8988T (cell line): ENCODE measurements around the gene CITED4.

ENCODE experiments used
- DNase-seq: peaks from one replicate; pipeline ENCODE4 v3.0.0; 2011

Gene CITED4

DNA sequence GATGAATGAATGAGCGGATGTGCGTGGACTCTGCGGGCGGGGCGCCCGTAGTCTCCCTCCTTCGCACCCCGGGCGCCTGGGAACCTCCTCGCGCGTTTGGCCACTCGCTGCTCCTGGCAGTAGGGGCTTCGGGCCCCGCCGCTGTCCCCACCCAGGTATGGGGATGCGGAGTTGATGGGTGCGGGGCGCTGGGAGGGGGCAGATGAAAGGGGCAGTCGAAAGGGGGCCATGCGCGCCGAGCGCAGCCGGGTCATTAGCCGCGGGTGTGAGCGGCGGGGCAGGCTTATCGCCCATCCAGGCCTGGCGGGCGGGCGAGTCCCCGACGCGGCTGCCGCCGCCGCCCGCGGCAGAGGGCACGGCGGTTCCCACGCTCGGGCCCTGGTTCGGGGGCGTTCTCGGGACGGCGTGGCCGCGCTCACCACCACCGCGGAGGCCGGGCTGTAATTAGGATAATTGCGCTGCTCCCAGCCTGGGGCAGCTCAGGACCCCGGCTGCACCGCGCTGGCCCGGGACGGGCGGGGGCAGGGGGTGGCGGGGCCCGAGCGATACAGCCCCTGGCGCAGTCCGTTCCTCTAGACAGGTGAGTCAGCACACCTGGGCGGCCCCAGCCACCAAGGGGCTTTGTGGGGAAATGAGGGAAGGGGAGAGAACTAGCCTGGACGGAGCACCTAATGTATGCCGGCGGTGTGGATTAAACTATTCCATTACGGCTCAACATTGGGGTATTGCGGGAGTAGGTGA, 22.1 kb upstream of the CITED4 start:
- DNase-seq: no peak

DNA sequence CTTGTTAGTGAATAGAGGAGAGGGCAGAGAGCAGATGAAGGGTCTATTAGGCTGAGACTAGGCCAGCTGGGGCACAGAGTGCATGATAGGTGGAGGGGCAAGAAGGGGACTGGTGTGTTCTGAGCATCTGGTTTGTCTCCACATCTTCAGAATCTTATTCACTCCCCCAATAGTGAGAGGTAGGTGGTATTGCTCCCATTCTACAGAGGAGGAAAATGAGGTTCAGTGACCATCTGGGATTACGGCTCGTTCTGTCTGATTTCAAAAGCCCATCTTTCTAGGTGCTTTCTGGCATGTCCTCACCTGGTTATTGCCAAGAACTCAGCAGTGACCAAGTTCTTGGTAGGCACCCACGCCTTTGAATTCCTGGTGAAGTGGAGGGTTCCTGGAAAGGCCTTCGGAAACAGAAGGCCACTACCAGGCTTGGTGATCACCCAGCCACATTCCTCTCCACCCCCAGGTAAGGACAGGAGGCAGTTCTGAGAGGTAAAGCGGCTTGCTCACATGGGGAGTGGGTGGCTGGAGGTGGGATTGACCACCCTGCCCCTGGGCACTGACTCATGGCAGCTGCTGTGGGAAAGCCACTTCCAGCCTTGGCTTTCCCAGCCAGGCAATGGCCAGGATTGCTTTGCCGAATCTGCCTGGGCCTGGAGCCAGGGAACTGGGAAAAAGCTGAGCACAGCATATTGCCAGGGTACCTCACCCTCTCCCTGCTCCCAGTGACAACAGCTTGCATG, 18.8 kb upstream of the CITED4 start:
- no peak for DNase-seq

DNA sequence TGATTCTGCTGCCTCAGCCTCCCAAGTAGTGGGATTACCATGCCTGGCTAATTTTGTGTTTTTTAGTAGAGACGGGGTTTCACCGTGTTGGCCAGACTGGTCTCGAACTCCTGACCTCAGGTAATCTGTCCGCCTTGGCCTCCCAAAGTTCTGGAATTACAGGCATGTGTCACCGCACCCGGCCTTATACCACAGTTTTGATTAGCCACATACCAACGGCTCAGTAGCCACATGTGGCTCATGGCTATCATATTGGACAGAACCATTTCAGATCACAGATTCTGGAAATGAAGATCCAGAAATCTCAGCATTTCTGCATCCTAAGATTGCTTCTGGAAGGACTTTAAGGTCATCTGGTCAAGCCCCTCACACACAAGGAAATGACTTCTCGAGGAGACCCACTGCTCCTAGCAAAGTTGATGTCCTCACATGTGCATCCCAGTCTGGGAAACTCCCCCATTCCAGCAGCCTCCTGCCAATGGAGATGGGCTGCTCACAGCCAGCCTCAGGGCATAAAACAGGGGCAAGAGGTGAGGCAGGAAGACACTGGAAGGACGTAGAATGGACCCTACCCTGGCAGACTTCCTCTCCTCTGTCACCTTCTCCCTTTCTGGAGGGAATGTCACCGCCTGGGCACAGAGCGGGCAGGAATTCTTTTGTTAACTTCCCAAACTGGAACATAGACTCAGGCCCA, 17.5 kb upstream of the CITED4 start:
- no peak for DNase-seq

DNA sequence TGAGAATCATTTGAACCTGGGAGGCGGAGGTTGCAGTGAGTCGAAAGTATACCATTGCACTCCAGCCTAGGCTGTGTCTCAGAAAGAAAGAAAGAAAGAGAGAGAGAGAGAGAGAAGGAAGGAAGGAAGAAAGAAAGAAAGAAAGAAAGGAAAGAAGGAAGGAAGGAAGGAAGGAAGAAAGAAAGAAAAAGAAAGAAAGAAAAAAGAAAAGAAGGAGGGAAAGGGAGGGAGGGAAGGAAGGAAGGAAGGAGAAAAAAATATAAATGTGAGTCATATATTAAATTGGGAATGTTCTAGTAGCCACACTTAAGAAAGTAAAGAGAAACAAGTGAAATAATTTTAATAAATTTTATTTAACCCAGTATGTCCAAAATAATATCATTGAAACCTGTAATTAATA, 16.7 kb upstream of the CITED4 start:
- no peak for DNase-seq

DNA sequence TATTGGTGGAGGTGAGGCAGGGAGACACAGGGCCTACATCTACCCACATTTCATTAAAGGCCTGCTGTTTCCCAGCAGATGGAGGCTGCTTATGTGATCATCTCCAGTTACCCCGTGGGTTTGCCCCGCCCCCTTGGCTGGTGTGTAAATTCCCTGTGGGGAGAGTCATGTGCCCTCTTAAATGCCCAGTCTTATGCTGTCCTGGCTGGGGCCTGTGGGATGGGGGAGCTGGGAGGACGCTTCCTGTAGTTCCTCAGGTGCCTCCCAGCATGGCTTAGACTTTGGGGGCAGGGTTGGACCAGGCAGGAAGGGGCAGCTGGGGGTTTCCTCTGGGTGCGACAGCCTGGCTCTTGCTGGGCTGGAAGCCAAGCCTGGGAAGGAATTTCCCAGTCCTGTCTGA, 15.5 kb upstream of the CITED4 start:
- DNase-seq: no peak

DNA sequence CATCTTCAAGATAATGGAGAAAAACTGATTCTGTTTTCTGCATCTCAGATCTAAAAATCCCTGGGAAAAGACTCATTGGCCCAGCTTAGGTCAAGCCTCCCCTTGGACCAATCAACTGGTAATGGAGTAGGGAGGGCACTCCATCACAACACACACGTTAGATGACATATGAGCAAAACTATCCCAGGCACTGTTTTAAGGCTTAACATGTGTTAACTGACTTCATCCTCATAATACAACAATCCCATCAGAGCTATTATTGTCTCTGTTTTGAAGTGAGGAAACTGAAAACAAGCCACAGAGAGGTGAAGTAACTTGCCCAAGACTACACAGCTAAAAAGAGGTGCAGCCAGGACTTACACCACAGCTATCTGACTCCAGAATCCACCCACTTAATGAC, 14.7 kb upstream of the CITED4 start:
- DNase-seq: no peak

DNA sequence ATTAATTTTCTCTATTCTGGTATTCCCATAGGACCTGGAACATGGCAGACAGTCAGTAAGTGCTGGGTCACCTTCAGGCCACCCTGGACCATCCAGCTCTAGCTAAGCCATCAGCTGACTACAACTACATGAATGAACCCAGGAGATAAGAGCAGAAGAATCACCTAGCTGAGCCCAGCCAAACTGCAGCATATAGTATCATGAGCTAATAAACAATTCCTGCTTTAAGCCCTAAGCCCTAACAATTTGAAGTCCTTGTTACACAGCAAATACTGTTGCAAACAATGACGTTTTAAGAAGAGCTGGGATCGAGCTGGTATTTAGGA, 14.2 kb upstream of the CITED4 start:
- no peak for DNase-seq

DNA sequence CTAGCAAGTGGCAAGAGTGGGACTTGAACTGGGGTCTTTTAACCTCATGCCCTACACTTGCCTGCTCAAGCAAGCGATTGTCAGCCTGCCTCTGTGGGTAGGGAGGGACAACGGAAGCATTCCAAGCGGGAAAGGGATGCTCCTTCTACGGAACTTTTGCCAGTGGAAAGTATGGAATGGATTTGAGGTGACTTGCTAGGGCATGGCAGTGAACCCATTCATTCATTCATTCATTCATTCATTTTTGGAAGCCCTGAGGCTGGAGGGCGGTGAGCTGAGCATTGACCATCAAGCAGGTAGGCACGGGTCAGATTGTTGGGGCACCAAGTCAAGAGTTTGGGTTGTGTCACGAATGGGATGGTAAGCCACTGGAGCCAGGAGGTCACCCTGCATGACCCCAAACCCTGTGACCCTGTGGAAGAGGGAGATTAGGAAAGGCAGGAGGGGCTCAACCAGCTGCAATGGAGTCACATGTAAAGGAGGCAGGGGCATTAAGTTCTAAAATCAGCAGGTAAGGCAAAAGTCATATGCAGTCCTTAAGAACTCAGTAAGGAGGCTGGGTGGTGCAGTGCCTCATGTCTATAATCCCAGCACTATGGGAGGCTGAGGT, 11.8 kb upstream of the CITED4 start:
- DNase-seq: no peak

DNA sequence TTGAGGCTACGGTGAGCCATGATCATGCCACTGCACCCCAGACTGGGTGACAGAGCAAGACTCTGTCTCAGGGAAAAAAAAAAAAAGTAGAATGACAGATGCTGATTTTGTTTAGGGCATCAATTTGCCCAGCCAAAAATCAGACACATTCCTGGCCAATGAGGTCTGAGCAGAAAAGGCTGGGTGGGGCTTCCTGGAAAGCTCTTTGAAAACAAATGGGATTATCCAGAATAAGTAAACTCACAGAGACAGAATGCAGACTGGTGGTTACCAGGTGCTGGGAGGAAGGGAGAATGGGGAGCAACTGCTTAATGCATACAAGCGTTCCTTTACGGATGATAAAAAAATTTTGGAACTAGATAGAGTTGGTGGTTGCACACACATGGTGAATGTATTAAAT, 10.1 kb upstream of the CITED4 start:
- DNase-seq: no peak

DNA sequence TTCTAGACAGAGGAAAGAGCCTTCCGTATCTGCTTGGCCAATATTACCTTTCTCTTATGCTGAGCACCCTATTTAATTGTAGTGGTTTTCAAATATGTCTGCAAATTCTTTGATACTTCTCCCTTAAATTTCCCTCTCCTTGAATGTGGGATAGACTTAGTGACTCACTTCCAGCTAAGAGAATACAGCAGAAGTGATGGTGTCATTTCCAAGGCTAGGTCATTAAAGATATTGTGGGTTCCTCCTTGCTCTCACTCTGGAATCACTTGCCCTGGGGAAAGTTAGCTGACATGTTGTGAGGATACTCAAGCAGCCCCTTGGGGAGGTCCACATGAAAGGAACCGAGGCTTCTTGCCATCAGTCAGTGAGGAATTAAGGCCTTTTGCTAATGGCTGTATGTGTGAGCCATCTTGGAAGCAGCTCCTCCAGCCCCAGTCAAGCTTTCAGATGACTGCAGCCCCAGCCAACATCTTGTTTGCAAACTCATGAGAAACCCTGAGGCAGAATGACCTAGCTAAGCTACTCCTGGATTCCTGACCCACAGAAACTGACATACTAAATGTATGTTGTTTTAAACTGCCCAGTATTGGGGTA, 8.1 kb upstream of the CITED4 start:
- no peak for DNase-seq

DNA sequence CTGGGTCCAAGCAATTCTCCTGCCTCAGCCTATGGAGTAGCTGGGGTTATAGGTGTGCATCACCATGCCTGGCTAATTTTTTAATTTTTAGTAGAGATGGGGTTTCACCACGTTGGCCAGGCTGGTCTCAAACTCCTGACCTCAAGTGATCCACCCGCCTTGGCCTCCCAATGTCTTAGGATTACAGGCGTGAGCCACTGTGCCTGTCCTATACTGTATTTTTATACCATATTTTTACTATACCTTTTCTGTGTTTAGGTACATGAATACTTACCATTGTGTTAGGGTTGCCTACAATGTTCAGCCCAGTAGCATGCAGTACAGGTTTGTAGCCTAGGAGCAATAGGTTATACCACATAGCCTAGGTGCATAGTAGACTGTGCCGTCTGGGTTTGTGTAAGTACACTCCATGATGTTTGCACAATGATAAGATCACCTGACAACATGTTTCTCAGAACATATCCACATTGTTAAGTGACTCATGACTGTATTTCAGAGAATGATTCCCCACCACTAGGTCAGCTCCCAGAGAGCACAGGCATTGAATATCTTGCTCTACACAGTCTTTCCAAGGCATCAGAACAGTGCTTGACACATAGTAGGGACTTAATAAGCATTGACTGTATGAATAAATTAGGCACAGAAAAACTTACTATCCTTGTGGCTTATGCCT, 6.0 kb upstream of the CITED4 start:
- DNase-seq: no peak

DNA sequence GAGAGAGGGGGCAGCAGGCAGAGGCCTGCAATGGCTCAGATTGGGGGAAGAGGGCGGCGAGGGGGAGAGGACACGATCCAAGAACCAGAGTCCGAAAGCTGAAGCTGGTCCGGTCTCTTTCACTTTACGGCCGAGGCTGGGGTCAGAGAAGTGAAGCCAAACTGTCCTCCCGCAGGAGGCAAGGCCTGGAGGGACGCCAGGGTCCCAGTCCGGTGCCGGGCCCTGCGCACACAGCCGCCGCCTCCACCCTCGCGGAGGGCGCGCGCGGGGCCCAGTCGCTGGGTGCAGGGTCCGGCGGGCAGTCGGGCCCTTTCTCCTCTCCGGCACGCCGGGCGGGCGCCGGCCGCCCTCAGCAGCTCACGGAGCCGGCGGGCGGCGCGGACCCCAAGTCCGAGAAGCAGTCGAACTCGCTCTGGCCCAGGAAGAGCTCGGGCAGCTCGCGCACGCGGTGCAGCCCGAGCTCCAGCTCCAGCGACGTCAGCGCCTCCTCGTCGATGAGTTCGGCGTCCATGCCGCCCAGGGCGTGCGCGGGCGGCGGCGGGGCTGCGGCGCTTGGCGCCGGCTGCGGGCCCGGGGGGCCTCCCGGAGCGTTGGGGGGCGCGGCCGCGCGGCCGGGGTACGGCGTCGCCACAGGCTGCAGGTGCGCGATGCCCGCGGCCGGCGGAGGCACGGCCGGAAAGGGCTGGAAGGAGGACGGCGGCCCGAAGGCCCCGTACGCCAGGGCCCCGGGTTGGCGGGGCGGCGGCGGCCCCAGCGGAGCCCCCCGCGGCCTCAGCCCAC, 749 bp downstream of the CITED4 start:
- DNase-seq: no peak

DNA sequence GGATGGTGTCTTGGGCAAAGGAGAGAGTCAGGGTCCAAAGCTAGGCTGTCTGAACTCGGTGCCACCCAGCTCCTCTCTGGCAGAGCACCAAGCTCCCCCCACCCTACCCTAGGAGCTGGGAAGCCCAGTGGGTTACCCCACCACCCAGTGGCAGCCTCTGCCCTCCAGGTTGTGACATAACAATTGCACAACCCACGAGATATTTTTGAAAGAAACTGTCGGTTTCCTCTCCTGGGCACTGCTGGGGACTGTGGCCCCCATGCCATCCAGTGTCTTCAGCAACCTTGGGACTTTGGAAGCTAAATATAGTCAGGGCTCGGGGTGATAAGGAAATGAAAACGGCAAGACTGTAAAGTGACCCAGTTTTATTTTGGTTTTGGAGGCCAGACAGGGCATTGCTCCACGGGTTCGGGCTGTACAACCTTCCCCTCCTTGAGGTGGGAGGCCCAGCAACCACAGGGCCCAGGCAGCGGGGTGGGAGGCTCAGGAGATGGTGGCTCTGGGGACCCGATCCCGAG, 1.4 kb downstream of the CITED4 start:
- DNase-seq: no peak

DNA sequence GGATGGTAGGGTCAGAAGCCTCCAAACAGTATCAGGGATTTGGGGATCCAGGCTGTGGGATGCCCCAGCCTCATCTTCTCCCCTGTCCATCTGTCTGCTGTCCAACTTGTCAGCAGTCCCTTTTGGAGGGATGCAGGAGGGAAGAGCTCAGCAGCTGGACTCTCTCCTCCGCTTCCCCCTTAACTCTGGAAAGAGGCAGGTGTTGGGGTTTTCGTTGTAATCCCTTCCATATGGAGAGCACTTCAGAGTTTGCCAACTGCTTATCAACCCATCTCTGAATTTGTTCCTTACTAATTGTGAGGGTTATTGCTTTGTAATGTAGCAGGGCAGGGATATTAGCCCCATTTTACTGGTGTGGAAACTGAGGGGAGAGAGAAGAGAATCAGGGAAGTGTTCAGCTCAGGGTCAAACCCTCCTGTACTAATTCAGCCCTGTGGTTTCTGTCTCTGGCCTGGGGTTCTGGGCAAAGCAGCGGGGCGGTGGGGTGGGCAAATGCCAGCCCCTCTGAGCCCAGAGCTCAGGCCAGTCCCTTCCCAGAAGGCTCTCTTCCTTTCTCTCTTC, 3.2 kb downstream of the CITED4 start:
- no peak for DNase-seq

DNA sequence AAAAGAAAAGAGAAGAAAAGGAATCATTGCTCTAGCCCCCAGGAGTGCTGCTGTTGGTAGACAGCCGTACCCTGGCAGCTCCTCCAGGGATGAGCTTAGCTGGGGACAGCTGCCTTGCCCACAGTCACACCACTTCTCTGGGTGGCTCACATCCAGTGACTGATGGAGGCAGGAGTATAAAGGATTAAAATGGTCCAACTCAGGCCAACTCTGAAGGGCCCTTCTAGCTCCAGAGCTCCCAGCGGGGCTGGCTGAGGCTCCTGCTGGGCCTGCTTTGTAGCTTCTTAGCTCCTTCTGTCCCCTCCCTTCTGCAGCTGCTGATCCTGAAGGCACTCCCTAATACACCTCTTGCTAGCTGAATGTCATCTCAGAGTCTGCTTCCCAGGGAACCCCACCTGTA, 4.4 kb downstream of the CITED4 start:
- no peak for DNase-seq

DNA sequence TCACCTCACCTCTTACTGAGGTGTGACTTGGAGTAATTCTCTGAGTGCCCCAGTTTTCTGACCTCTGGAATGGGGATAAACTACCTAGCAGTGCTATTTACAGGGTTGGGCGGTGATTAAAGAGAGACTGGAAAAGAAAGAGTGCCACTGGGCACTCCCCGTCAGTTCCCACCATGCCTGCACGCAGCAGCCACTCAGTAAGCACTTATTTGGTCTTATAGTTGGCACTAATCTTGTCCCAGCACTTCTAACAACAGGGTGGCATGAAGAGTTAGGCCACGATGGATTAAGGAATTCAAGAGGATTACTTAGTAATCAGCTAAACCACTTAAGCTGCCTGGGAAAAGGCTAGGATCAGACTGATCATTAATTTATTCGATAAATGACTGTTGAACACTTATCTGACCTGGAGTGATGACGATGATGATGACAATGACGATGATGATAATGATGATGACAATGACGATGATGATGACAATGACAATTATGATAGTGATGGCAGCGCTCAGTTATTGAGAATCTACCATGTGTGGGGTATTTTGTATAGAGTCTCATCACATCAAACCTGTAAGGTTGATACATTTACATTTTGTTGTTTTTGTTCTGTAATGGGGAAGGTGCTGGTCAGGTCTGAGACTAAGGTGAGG, 5.4 kb downstream of the CITED4 start:
- no peak for DNase-seq

DNA sequence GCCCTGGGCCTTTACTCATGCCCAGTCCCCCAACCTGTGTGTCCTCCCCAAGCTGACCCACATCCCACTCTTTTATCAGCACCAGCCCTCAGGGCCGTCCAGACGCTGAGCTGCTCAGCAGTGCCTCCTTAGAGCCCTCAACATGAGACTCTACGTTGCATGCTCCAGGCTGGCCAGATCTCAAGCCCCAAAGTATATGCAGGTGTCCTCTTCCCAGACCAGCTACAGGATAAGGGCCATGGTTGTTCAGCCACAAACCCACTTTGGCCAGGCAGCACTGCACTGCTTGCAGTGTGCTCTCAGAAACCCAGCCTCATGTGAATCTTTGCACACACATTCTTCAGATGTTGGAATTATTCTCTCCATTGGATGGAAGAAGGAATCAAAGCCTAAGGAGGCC, 6.0 kb downstream of the CITED4 start:
- DNase-seq: no peak

DNA sequence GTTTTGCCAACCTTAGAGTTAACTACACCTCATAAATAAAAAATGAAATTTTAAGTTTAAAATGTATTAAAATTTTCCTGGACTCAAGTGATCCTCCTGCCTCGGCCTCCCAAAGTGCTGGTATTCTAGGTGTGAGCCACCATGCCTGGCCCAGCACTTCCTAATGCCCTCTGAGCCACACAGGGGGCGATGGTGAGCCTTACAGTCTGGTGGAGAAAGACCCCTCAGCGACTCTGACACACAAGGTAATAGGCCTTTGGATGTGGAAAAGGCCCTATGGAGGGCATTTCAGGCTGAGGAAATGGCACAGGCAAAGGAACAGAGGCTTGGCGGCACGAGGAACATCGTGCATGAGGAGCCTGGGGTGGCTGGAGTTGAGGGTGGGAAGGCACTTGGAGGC, 6.7 kb downstream of the CITED4 start:
- no peak for DNase-seq

DNA sequence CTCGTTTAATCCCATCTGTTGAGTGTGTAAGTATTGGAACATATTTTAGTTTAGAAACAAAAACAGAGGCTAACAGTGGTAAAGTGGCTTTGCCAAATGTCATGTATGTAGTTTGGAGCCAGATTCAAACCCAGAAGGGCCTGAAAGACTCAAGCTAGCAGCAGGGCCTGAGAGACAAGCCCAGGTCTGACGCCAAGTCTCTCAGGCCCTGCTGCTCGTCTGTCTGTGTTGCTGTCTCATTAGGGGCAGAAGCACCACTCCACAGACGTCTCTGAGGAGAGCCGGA, 8.3 kb downstream of the CITED4 start:
- DNase-seq: no peak

DNA sequence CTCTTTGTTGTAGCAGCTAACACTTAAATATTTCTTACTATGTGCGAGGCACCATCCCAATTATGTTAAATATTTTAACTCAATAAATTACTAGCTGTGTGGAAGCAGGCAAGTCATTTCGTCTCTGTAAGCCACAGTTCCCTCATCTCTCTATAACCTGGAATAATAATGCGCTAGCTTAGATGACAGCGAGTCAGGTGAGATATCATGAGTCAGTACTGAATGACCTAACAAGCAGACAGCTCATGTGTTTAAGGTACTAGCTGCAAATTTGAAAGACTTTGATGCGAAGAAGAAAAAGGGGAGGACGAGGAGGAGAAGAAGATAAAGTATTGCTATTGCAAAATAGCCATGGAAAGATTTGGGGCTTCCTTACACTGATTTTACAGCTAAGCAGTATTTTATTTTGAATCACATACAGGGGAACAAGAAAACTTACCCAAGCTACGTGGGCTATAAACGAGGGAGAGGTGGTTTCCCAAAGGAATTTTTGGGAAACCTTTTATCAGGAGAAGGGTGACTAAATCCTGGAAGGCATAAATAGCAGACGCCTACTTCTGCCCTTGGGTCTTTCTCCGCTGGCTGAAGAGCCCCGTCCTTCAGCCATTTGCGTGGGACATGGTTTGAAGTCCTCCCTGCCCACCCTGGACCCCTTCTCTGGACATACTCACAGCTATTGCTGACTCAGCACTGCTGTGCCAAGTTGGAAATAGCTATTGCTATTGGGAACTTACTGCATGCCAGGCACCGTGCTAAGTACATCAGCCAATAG, 8.9 kb downstream of the CITED4 start:
- no peak for DNase-seq
